GM21367 (cell line): ENCODE measurements around the gene KCNJ13.

Experiments
- ATAC-seq: cut with Tn5 transposase; IDR thresholded peaks from one replicate; pipeline ENCODE4 v1.9.1; 2021; ENCODE audit not compliant: unreplicated experiment

The KCNJ13 gene

DNA sequence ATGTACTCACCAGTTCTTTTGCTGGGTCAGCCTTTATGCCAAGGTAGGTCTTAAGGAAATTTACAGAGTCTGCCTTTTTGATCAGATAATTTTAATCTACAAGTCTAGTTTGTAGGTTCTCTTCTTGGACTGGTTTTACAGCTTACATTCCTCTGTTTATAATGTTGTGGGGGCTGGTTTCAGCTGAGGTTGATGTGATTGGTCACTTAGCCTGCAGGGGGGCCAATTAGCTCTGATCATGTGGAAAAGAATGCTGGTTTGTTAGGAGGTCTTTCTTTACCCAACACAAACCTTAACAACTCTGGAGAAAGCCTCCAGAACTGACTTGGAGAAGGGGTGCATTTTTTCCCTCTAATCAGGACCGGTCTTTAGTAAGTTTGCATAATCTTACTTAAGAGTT, at the start of gene KCNJ13:
KCNJ13 (minus strand) TSS at position 131 of the 400 bp plus-strand sequence. CDS start 5,203 bp downstream, outside the sequence.
- ATAC-seq, result no peak

DNA sequence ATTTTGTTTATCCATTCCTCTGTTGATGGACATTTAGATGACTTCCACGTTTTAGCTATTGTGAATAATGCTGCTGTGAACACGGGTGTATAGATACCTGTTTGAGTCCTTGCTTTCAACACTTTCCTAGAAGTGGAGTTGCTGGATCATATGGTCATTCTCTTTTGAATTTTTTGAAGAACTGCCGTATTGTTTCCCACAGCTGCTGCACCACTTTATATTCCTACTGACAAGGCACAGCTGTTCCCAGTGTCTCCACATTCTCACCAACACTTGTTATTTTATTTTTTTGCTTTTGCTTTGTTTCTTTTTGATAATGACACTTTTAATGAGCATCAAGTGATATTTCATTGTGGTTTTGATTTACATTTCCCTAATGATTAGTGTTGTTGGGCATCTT, 41.4 kb upstream of the KCNJ13 start:
- no peak for ATAC-seq

GRCh38 chr2:232816657-232817056, 40.3 kb upstream of the KCNJ13 start:
- no peak for ATAC-seq

- no peak for ATAC-seq
These were observed 39.2 kb upstream of the KCNJ13 start for GRCh38 chr2:232815569-232815968.

GRCh38 chr2:232810444-232810843, 34.1 kb upstream of the KCNJ13 start:
- no peak for ATAC-seq

DNA sequence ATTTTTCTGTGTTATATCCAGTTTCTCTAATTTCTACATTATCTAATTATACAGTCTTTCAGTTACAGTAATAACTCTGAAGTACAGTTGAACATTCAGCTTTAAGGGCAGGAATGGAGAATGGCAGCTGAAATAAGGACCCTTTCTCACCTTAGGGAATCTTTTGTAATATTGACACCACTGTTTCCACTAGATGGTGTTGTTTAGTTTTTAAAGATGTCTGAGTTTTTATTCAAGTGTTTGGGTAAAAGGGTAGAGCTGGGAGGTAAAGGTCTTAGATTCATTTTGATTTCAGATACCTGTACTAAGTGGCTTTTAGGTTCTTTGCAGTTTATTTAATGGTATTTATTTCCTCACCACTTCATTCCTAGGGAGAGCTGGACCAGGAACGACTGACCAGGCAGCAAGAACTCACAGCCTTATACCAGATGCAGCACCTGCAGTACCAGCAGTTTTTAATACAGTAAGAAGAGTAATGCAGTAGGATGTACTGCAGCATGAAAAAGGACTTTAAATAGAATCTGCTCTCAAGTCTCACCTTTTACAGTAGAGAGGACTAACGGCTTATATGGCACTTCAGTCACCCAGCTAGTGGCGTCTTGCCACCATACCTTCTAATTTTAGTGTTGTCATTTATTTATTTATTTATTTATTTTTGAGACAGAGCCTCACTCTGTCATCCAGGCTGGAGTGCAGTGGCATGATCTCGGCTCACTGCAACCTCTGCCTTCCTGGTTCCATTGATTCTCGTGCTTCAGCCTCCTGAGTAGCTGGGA, 33.2 kb upstream of the KCNJ13 start:
- no peak for ATAC-seq

DNA sequence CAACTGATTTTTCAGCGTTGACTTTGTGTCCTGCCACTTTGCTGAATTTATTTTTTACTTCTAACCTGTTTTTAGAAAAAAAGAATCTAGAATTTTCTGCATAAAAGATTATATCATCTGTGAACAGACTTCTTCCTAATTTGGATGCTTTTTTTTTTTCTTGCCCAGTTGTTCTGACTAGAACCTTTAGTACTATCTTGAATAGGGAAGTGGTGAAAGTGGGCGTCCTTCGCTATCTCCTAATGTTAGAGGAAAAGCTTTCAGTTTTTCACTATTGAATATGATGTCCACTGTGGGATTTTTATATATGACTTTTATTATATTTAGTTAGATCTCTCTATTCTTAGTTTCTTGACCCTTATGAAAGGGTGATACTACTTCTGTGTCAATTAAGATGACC, 25.7 kb upstream of the KCNJ13 start:
- ATAC-seq, result no peak

DNA sequence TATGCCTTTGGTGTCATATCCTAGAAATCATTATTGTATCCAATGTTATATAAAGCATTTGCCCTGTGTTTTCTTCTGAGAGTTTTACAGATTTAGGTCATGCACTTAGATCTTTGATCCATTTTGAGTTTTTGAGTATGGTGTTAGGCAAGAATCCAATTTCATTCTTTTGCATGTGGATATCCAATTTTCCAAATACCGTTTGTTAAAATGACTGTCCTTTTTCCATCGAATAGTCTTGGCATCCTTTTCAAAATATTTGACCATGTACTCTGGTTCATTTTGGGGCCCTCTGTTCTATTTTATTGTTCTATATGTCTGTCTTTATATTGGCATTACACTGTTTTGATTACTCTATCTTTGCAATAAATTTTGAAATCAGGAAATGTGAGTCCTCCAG, 23.8 kb upstream of the KCNJ13 start:
- ATAC-seq, result no peak

GRCh38 chr2:232798187-232798586, 21.8 kb upstream of the KCNJ13 start:
- ATAC-seq, result no peak

DNA sequence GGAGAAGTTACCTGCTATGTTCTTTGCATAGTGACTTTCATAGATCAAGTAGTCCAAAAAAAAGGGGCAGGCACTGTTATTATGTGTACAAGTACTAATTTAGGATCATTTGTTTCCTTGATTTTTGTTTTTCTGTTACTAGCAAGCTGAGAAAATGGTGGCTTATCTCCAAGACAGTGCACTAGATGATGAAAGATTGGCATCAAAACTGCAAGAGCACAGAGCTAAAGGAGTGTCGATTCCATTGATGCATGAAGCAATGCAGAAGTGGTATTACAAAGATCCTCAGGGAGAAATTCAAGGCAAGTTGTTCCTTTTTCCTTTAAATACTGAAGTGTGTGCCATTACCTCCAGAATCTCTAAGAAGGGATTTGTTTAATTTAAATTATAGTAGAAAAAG, 19.6 kb upstream of the KCNJ13 start:
- ATAC-seq, result no peak

- no peak for ATAC-seq
These were observed 18.6 kb upstream of the KCNJ13 start for GRCh38 chr2:232794981-232795380.

DNA sequence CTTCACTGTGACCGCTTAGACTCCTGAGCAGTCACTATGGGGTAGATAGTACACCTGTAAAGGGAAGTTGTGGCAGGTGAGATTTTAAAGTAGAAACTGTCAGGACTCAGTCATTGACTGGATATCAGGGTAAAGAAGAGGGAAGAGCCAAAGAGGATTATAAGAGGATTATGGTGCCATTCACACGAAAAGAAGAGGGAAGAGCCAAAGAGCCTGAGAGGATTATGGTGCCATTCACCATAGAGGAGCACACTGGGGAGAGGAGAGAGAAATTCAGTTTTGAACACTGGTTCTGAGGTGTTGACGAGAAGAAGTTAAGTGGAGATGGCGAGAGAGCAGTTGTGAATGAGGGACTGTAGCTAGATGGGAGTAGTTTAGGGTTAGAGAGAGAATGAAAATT, 16.9 kb upstream of the KCNJ13 start:
- no peak for ATAC-seq

GRCh38 chr2:232791518-232791917, 15.2 kb upstream of the KCNJ13 start:
- ATAC-seq, result no peak

DNA sequence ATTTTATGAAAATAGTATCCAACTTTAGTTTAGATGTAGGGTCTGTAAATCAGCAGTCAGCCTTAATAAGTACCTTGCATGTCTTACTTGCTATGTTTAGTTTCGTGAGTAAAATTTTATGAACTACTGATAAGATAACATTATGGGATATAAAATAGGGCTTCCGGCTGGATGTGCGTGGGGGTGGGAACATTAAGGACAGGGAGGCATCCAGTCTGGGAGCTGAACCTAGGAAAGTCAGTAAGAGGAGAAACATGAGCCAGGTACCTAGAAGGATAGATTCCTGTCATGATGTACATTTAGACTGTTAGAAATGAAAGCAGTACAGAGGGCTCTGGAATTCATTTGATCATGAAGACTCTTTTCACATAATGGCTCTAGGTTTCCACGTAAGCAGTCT, 12.7 kb upstream of the KCNJ13 start:
- no peak for ATAC-seq

GRCh38 chr2:232787806-232788205, 11.4 kb upstream of the KCNJ13 start:
- ATAC-seq, result no peak

DNA sequence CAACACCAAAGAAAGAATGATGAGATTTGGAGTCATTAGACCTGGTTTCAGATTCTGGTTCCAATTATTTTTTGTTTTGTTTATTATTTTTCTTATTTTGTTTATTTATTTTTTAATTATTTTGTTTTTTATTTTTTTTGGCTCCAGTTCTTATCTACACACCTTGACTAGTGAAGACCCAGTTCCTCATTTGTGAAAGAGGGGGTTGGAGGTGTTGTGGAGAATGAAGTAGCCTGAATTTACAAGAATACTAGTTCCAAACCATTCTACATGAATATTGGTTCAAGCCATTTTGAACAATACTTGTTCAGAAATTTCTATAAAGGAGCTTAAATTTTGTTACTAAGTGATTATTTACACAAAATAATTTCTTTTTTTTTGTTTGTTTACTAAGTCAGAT, 6.9 kb upstream of the KCNJ13 start:
- ATAC-seq, result no peak

DNA sequence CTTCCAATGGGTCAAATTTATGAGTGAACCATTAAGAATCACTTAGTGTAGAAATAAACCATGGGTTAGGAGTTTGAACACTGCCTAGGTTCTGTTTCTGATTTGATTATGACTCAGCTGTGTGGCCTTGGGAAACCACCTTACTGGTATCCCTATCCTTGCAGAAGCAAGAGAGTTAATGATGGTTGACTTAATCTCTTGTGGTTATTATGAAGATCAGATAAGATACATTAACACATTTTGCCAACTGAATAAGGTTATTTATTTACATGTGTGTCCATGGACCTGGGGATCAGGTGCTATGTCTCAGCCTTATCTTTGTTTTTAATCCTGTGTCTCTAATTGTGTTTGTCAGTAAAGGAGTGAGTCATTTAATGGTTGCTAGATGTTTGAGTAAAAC, 5.4 kb upstream of the KCNJ13 start:
- peak; percentile 74 for ATAC-seq

GRCh38 chr2:232779934-232780333, 3.6 kb upstream of the KCNJ13 start:
- no peak for ATAC-seq

DNA sequence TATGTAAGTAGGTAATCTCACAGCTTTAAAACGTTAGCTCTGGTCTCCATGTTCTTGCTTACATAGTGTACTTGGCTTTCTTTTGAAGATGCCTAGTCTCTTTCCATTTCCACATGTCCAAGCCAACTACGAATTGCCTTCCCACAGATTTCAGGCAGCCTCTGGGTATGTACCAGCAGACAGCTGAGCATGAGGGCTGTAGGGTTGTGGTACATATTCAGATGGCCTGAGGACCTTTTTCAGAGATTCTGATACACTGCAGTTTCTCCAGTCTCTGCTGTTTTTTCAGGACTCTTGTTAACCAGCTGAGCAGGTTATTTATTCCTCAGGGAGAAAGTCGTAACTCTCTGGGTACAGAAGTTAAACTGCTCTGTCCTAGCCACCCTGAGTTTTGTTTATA, 3.1 kb upstream of the KCNJ13 start:
- no peak for ATAC-seq

DNA sequence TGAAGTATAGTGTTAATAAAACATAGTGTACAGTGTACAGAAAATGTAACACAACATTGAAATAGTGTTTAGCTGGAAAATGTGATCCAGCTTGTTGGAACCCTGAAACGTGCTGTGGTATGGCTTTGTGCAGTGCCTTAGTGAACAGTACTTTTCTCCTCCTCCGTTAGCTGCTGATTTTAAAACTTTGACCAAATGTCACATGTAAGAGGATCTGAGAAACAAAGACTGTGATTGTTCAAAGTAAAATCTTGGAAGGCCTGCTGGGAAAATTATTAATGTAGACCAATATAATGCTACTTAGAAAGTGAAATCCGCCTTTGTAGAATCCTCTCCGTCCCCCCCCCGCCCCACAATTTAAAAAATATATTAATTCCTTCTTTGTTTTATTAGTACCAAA, 911 bp upstream of the KCNJ13 start:
- no peak for ATAC-seq

DNA sequence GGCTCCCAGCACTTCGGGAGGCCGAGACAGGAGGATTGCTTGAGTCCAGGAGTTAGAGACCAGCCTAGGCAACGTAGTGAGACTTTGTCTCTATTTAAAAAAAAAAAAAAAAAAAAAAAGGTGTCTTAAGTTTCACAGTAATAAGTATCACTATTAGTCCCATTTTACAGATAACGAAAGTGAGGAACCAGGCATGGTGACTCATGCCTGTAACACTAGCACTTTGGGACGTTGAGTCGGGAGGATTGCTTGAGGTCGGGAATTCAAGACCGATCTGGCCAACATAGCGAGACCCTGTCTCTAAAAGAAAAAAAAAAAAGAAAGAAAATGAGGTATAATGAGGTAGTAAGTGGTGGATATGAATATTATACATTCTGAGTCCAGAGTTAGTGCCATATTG, 2.5 kb downstream of the KCNJ13 start:
- no peak for ATAC-seq

DNA sequence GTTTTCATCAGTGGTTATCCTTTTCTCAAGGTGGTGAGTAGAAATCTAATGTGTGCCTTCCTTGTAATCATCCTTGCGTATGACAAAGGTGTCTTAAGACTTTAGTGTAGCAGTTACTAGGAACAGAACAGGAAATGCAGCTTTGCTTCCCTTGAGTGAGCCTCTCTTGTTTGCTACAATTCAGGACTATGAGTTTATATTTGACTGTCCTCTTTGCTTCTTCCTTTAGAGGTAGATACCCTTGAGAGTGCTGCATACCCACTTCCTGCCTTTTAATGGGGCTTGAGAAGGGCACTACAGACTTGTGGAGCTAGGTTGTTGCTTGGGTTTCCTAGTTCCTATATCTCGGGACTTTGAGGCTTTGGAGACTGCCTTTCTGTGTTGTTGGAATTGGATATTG, 3.8 kb downstream of the KCNJ13 start:
- peak; percentile 56 for ATAC-seq

GRCh38 chr2:232771870-232772269, 4.5 kb downstream of the KCNJ13 start:
- no peak for ATAC-seq
